ENCODE data around the gene GGTLC1.

Gene GGTLC1

GRCh38 chr20:23955896-23956295, 32.7 kb downstream of the GGTLC1 start:
- no peak for TF ChIP-seq CTCF (IDR thresholded peaks at IDR 0.05; ENCODE audit: low read depth, low read length, missing control alignments)
- DNase-seq (ENCODE audit: low read depth) = no peak
- in situ Hi-C loops (cut with HindIII; ENCODE audit: low sequenced_read_pairs) = no loop called here
- H3K4me3 ChIP-seq (ENCODE audit: low read depth, low read length) = no peak overlapping the region

- H3K4me3 ChIP-seq (ENCODE audit: low read depth, low read length) = no peak overlapping the region
- in situ Hi-C loops (cut with HindIII; ENCODE audit: low sequenced_read_pairs) = no loop called here
- TF ChIP-seq CTCF (IDR thresholded peaks at IDR 0.05; ENCODE audit: low read depth, low read length, missing control alignments) = no peak
- DNase-seq (ENCODE audit: low read depth) = no peak
Measured at GRCh38 chr20:23954008-23954745, 34.4 kb downstream of the GGTLC1 start.

GRCh38 chr20:23946206-23946605, 42.4 kb downstream of the GGTLC1 start:
- H3K4me3 ChIP-seq (ENCODE audit: low read depth, low read length) = no peak overlapping the region
- in situ Hi-C loops (cut with HindIII; ENCODE audit: low sequenced_read_pairs) = no loop called here
- no peak for TF ChIP-seq CTCF (IDR thresholded peaks at IDR 0.05; ENCODE audit: low read depth, low read length, missing control alignments)
- DNase-seq (ENCODE audit: low read depth) = no peak

- H3K4me3 ChIP-seq (ENCODE audit: low read depth, low read length) = no peak overlapping the region
- in situ Hi-C loops (cut with HindIII; ENCODE audit: low sequenced_read_pairs) = no loop called here
- TF ChIP-seq CTCF (IDR thresholded peaks at IDR 0.05; ENCODE audit: low read depth, low read length, missing control alignments) = no peak
- no peak for DNase-seq (ENCODE audit: low read depth)
Measured at GRCh38 chr20:23943304-23943703, 45.3 kb downstream of the GGTLC1 start.

- TF ChIP-seq CTCF (IDR thresholded peaks at IDR 0.05; ENCODE audit: low read depth, low read length, missing control alignments) = no peak
- DNase-seq (ENCODE audit: low read depth) = no peak
- in situ Hi-C loops (cut with HindIII; ENCODE audit: low sequenced_read_pairs) = loop anchor here (10.0 kb wide), 1 partner anchor 1045 kb away; no protein-coding TSS in a partner anchor
- no peak overlapping the region for H3K4me3 ChIP-seq (ENCODE audit: low read depth, low read length)
Measured at GRCh38 chr20:23939641-23940040, 48.9 kb downstream of the GGTLC1 start.

GRCh38 chr20:23939063-23939462, 49.5 kb downstream of the GGTLC1 start:
- in situ Hi-C loops (cut with HindIII; ENCODE audit: low sequenced_read_pairs) = loop anchor here (10.0 kb wide), 1 partner anchor 1046 kb away; no protein-coding TSS in a partner anchor
- TF ChIP-seq CTCF (IDR thresholded peaks at IDR 0.05; ENCODE audit: low read depth, low read length, missing control alignments) = no peak
- DNase-seq (ENCODE audit: low read depth) = no peak
- H3K4me3 ChIP-seq (ENCODE audit: low read depth, low read length) = no peak overlapping the region

Data from astrocyte of the cerebellum (primary cell).